ENCODE results near the gene KRT79.

DNA sequence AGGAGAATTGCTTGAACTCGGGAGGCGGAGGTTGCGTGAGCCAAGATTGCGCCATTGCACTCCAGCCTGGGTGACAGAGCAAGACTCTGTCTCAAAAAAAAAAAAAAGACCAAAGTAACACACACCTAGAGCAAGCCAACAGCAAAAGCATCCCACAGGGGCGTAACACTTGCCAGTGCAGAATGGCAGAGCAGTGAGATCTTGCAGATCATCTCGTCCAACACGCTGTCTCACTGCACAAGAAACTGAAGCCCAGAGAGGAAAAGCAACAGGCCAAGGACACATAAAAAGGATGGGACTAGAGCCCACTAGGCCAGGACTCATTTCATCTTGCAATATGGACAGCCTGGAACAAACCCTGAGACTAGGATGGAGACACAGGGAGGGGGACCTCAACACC is 27.4 kb upstream of the KRT79 start:
- TF ChIP-seq, protein P1, sequence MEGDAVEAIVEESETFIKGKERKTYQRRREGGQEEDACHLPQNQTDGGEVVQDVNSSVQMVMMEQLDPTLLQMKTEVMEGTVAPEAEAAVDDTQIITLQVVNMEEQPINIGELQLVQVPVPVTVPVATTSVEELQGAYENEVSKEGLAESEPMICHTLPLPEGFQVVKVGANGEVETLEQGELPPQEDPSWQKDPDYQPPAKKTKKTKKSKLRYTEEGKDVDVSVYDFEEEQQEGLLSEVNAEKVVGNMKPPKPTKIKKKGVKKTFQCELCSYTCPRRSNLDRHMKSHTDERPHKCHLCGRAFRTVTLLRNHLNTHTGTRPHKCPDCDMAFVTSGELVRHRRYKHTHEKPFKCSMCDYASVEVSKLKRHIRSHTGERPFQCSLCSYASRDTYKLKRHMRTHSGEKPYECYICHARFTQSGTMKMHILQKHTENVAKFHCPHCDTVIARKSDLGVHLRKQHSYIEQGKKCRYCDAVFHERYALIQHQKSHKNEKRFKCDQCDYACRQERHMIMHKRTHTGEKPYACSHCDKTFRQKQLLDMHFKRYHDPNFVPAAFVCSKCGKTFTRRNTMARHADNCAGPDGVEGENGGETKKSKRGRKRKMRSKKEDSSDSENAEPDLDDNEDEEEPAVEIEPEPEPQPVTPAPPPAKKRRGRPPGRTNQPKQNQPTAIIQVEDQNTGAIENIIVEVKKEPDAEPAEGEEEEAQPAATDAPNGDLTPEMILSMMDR (IDR thresholded peaks at IDR 0.05; ENCODE audit: low read length): no peak
- TF ChIP-seq EZH2 (IDR thresholded peaks at IDR 0.05; ENCODE audit: borderline replicate concordance, low read length): no peak

Measured in OCI-LY1 (cell line).